HG03457 (cell line): Measurements from ENCODE around the gene CHST11.

Source experiments
- ATAC-seq: cut with Tn5 transposase; IDR thresholded peaks from one replicate; pipeline ENCODE4 v1.9.1; 2021; ENCODE audit warnings: moderate number of reproducible peaks; ENCODE audit not compliant: unreplicated experiment

The CHST11 gene

GRCh38 chr12:104748356-104748755 lies 291.6 kb downstream of the CHST11 start:
- no peak for ATAC-seq

- ATAC-seq = no peak
Observed at GRCh38 chr12:104748790-104749189, 292.0 kb downstream of the CHST11 start.

- ATAC-seq = no peak
Observed at GRCh38 chr12:104749545-104749944, 292.8 kb downstream of the CHST11 start.

GRCh38 chr12:104750061-104750460 lies 293.3 kb downstream of the CHST11 start:
- no peak for ATAC-seq

GRCh38 chr12:104751120-104751519 lies 294.4 kb downstream of the CHST11 start:
- ATAC-seq = no peak

- no peak for ATAC-seq
Observed at GRCh38 chr12:104751594-104751993, 294.8 kb downstream of the CHST11 start.

- ATAC-seq = no peak
Observed at GRCh38 chr12:104752016-104752415, 295.3 kb downstream of the CHST11 start.

- no peak for ATAC-seq
Observed at GRCh38 chr12:104752881-104753280, 296.1 kb downstream of the CHST11 start.

GRCh38 chr12:104756901-104757300 lies 300.2 kb downstream of the CHST11 start:
- no peak for ATAC-seq

GRCh38 chr12:104758771-104759170 lies 302.0 kb downstream of the CHST11 start:
- no peak for ATAC-seq

GRCh38 chr12:104761091-104761490 lies 304.3 kb downstream of the CHST11 start:
- ATAC-seq = no peak

- ATAC-seq = no peak
Observed at GRCh38 chr12:104761611-104762010, 304.9 kb downstream of the CHST11 start.

GRCh38 chr12:104763168-104763805 lies 306.5 kb downstream of the CHST11 start:
- ATAC-seq = no peak

- ATAC-seq = no peak
Observed at GRCh38 chr12:104764225-104765091, 307.7 kb downstream of the CHST11 start.

- ATAC-seq = no peak
Observed at GRCh38 chr12:104767261-104767660, 310.5 kb downstream of the CHST11 start.

GRCh38 chr12:104768033-104768432 lies 311.3 kb downstream of the CHST11 start:
- no peak for ATAC-seq

GRCh38 chr12:104769144-104769561 lies 312.4 kb downstream of the CHST11 start:
- no peak for ATAC-seq

GRCh38 chr12:104772336-104772735 lies 315.6 kb downstream of the CHST11 start:
- no peak for ATAC-seq

GRCh38 chr12:104775731-104776231 lies 319.0 kb downstream of the CHST11 start:
- no peak for ATAC-seq

- no peak for ATAC-seq
Observed at GRCh38 chr12:104779134-104779533, 322.4 kb downstream of the CHST11 start.

GRCh38 chr12:104782296-104782695 lies 325.5 kb downstream of the CHST11 start:
- ATAC-seq = no peak

- no peak for ATAC-seq
Observed at GRCh38 chr12:104784592-104784991, 327.8 kb downstream of the CHST11 start.
